GM06990 (cell line): ENCODE measurements around the gene ALS2CL.

Experiments
- DNase-seq: peaks from one replicate; pipeline ENCODE4 v3.0.0-alpha.2; 2011; ENCODE audit not compliant: insufficient read length; ENCODE audit errors: extremely low read depth
- H3K27me3 ChIP-seq: replicated peaks from 2 replicates; pipeline ENCODE4 v1.6.0; 2011; ENCODE audit warnings: low read length; ENCODE audit not compliant: control insufficient read depth, insufficient read depth
- H3K36me3 ChIP-seq: 2 replicates; pipeline ENCODE4 v1.5.1; 2011; ENCODE audit warnings: low read length; ENCODE audit not compliant: control insufficient read depth, insufficient read depth
- H3K4me3 ChIP-seq: replicated peaks from 2 replicates; pipeline ENCODE4 v1.5.1; 2011; ENCODE audit warnings: low read depth, mild to moderate bottlenecking, control low read depth, low read length
- CTCF ChIP-seq: IDR thresholded peaks from 2 replicates; pipeline ENCODE4 v1.5.1; 2011; ENCODE audit warnings: low read length, control low read depth, mild to moderate bottlenecking, inconsistent platforms; ENCODE audit not compliant: insufficient read depth, poor library complexity, severe bottlenecking

The ALS2CL gene

GRCh38 chr3:46710671-46711295, 17.3 kb upstream of the ALS2CL start:
- no peak overlapping the region for H3K4me3 ChIP-seq
- H3K27me3 ChIP-seq, result no peaks in the 10 kb centered on the region
- TF ChIP-seq CTCF, result no peak
- DNase-seq, result no peak
- H3K36me3 ChIP-seq, result no peaks in the 10 kb centered on the region

DNA sequence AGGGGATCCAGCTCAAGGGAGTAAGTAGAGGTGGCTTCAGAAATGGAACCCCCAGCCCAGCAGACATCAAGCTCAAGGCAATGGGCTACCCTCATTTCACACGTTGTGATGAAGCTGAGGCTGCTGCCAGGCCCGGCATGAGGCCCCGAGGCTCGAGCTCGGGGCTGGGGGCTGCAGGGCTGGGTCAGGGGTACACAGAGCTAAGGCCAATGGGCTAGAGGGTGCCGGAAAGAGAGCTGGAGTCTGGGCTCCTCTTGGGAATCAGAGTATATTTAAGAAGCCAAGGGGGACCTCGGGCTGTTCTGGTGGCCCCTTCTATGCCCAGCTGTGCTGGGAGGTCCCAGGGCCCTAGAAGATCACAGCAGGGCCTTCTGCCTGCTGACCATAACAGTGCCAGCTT, 16.8 kb upstream of the ALS2CL start:
- DNase-seq, result no peak

DNA sequence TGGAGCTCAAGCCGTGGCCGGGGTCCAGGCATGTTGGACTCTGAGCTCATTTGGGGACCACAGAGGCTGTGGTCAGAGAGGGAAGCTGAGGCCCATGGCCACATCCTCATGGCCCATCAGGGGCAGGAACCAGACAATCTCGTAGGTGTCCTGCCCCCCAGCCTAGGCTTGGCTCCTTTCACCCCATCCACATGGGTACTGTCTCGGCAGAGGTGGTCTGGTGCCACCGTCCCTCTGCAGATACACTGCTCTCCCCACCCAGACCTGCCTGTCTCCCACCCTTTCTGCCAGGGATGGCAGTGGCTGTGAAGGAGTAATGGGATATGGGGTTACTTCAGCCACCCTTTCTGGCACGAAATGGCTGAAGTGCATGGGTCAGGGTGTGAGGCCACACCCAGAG, 16.2 kb upstream of the ALS2CL start:
- H3K36me3 ChIP-seq, result no peaks in the 10 kb centered on the region
- no peaks in the 10 kb centered on the region for H3K27me3 ChIP-seq
- no peak for DNase-seq
- no peak for TF ChIP-seq CTCF
- H3K4me3 ChIP-seq, result no peak overlapping the region

More for the DNA sequence above, 16.8 kb upstream of the ALS2CL start:
- Histone ChIP-seq H3K27me3 (no peaks in the 10 kb centered on the region), H3K4me3 (no peak overlapping the region), H3K36me3 (no peaks in the 10 kb centered on the region)
- no peak for TF ChIP-seq CTCF

GRCh38 chr3:46709157-46709654, 15.7 kb upstream of the ALS2CL start:
- Histone ChIP-seq H3K36me3 (no peaks in the 10 kb centered on the region), H3K4me3 (no peak overlapping the region), H3K27me3 (no peaks in the 10 kb centered on the region)
- no peak for DNase-seq
- no peak for TF ChIP-seq CTCF

DNA sequence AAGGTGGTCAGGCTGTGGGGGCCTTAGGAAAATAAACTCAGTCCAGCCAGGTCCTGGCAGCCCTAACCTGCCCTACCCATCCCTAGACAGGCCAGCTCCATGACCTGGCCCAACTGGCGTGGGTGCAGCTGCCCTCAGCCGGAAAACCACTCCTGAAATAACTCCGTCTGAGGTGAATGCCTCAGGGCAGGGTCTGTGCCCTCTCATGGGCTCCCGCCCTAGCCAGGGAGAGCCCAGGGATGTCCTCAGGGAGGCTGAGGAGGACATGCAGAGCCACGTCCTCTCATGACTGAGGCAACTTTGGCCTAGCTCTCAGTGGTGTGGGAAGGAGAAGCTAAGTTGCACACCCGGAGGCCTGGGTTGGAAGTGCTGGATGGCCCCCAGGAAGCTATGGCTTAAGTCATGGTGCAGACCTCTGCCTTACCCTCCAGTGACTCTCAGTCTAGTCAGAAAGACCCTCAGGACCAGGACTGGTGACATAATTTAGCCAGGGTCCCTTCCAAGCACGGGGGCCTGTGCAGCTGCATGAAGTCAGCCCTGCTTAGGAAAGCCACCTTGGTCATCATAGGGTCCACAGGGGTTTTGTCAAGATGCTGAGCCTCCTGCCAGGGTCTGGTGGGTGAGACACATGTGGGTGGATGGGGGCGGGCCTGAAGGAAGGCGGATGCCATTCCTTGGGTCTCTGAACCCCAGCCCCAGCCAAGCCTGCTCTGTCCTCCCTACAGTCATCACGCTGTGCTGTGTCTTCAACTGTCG, 15.1 kb upstream of the ALS2CL start:
- Histone ChIP-seq H3K36me3 (no peaks in the 10 kb centered on the region), H3K27me3 (no peaks in the 10 kb centered on the region), H3K4me3 (no peak overlapping the region)
- DNase-seq, result no peak
- no peak for TF ChIP-seq CTCF

GRCh38 chr3:46707601-46708011, 14.1 kb upstream of the ALS2CL start:
- Histone ChIP-seq H3K4me3 (no peak overlapping the region), H3K36me3 (no peaks in the 10 kb centered on the region), H3K27me3 (no peaks in the 10 kb centered on the region)
- TF ChIP-seq CTCF, result no peak
- DNase-seq, result no peak
